ENCODE measurements around the gene CDH10. TPM values are rescaled to one million over a fixed set of nuclear protein-coding genes. Genes with fewer than 3 reads are reported as not detected.

Gene CDH10
- total and polyA plus RNA-seq, 2 of the 13 experiments (the other 11 are each of a cell fraction or from before 2014, with no cell fraction given), result 0.01 to 0.04 TPM

DNA sequence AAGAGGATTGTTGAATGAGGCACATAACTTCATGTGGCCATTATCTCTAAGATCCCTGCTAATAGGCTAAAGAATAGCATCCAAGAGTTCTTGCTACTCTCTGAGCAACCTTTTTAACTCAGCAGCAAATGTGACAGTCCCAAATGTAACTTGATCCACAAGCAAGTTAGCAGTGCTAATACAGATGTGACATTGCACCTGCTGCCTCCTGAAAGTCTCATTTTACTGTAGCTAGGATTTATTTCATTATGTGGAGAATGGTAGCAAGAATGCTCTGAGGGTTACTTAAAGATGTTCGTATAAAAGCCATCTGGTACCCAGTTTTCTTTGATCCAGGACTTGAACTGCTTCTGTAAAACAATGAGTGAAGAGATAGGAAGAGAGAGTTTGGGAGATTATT, 45.8 kb downstream of the CDH10 start:
- Histone ChIP-seq H3K4me1 (ENCODE audit: insufficient read depth, low read length) (no peaks in the 10 kb centered on the region), H3K36me3 (replicated peaks in 1 of 2; ENCODE audit: control insufficient read depth in 1 of 2, insufficient read depth in 2 of 2, low read length in 2 of 2) (no peaks in the 10 kb centered on the region), H3K79me2 (ENCODE audit: insufficient read depth, low read length) (no peaks in the 10 kb centered on the region), H4K20me1 (ENCODE audit: insufficient read depth, low read length) (no peaks in the 10 kb centered on the region), H2AFZ (ENCODE audit: low read length) (no peak overlapping the region), H3K9me3 (ENCODE audit: low read length) (no peaks in the 10 kb centered on the region), H3K27ac (ENCODE audit: extremely low read length, insufficient read depth, low read length) (no peak overlapping the region), H3K4me2 (ENCODE audit: low read depth, low read length) (no peak overlapping the region), H3K27me3 (ENCODE audit: control insufficient read depth in 1 of 2, insufficient read depth in 2 of 2, low read length in 2 of 2) (no peaks in the 10 kb centered on the region), H3K4me3 (replicated peaks in 1 of 3; ENCODE audit: insufficient read depth in 1 of 3, low read depth in 2 of 3, low read length in 3 of 3) (no peak overlapping the region), H3K9ac (ENCODE audit: insufficient read depth, low read depth, low read length) (no peak overlapping the region)
- intact Hi-C loops (cut with micrococcal nuclease; ENCODE audit: unreplicated experiment), result no loop called here
- ChIA-PET CTCF (ENCODE audit: low intra/inter-chr PET ratio, low total read pairs) (no interaction called here), POLR2A (no interaction called here)
- no TSS peak for BruUV-seq (replicated peaks)
- in situ Hi-C loops (cut with HindIII; ENCODE audit: extremely low pct_ligation_motif_present, low pct_unique_long_range_greater_than_20kb), result no loop called here
- FAIRE-seq (no peak), DNase-seq (ENCODE audit: low spot score) (no peak), ATAC-seq (no peak)
- 0% methylated on average over 1 of the region's 1 CpG for WGBS (ENCODE audit: low lambda C conversion rate)
- no peak for TF ChIP-seq HNRNPL (IDR thresholded peaks at IDR 0.05; ENCODE audit: low read depth, low read length)
- TF ChIP-seq, protein P1, sequence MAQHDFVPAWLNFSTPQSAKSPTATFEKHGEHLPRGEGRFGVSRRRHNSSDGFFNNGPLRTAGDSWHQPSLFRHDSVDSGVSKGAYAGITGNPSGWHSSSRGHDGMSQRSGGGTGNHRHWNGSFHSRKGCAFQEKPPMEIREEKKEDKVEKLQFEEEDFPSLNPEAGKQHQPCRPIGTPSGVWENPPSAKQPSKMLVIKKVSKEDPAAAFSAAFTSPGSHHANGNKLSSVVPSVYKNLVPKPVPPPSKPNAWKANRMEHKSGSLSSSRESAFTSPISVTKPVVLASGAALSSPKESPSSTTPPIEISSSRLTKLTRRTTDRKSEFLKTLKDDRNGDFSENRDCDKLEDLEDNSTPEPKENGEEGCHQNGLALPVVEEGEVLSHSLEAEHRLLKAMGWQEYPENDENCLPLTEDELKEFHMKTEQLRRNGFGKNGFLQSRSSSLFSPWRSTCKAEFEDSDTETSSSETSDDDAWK (CRISPR knock-in tag; IDR thresholded peaks at IDR 0.05), result no peak
- no peak for TF ChIP-seq SMC3 (IDR thresholded peaks at IDR 0.05; ENCODE audit: low read length)
- no peak for TF ChIP-seq ZNF747 (CRISPR knock-in tag; IDR thresholded peaks at IDR 0.05; ENCODE audit: borderline replicate concordance)
- TF ChIP-seq ZNF124 (CRISPR knock-in tag; IDR thresholded peaks at IDR 0.05), result no peak
- no peak for TF ChIP-seq KDM3A (CRISPR knock-in tag; IDR thresholded peaks at IDR 0.05; ENCODE audit: low read depth)
- no peak for TF ChIP-seq KLF6 (CRISPR knock-in tag; IDR thresholded peaks at IDR 0.05)
- no peak for TF ChIP-seq MTF2 (CRISPR knock-in tag; IDR thresholded peaks at IDR 0.05; ENCODE audit: borderline replicate concordance)
- no peak for TF ChIP-seq ZNF766 (CRISPR knock-in tag; IDR thresholded peaks at IDR 0.05; ENCODE audit: borderline replicate concordance)
- TF ChIP-seq, protein P2, sequence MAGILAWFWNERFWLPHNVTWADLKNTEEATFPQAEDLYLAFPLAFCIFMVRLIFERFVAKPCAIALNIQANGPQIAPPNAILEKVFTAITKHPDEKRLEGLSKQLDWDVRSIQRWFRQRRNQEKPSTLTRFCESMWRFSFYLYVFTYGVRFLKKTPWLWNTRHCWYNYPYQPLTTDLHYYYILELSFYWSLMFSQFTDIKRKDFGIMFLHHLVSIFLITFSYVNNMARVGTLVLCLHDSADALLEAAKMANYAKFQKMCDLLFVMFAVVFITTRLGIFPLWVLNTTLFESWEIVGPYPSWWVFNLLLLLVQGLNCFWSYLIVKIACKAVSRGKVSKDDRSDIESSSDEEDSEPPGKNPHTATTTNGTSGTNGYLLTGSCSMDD (CRISPR knock-in tag; IDR thresholded peaks at IDR 0.05), result no peak
- TF ChIP-seq, protein P3, sequence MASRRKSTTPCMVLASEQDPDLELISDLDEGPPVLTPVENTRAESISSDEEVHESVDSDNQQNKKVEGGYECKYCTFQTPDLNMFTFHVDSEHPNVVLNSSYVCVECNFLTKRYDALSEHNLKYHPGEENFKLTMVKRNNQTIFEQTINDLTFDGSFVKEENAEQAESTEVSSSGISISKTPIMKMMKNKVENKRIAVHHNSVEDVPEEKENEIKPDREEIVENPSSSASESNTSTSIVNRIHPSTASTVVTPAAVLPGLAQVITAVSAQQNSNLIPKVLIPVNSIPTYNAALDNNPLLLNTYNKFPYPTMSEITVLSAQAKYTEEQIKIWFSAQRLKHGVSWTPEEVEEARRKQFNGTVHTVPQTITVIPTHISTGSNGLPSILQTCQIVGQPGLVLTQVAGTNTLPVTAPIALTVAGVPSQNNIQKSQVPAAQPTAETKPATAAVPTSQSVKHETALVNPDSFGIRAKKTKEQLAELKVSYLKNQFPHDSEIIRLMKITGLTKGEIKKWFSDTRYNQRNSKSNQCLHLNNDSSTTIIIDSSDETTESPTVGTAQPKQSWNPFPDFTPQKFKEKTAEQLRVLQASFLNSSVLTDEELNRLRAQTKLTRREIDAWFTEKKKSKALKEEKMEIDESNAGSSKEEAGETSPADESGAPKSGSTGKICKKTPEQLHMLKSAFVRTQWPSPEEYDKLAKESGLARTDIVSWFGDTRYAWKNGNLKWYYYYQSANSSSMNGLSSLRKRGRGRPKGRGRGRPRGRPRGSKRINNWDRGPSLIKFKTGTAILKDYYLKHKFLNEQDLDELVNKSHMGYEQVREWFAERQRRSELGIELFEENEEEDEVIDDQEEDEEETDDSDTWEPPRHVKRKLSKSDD (CRISPR knock-in tag; IDR thresholded peaks at IDR 0.05; ENCODE audit: low read depth), result no peak
- TF ChIP-seq, protein P4, sequence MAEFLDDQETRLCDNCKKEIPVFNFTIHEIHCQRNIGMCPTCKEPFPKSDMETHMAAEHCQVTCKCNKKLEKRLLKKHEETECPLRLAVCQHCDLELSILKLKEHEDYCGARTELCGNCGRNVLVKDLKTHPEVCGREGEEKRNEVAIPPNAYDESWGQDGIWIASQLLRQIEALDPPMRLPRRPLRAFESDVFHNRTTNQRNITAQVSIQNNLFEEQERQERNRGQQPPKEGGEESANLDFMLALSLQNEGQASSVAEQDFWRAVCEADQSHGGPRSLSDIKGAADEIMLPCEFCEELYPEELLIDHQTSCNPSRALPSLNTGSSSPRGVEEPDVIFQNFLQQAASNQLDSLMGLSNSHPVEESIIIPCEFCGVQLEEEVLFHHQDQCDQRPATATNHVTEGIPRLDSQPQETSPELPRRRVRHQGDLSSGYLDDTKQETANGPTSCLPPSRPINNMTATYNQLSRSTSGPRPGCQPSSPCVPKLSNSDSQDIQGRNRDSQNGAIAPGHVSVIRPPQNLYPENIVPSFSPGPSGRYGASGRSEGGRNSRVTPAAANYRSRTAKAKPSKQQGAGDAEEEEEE (CRISPR knock-in tag; IDR thresholded peaks at IDR 0.05; ENCODE audit: borderline replicate concordance), result no peak
- no peak for TF ChIP-seq PPARG (CRISPR knock-in tag; conservative IDR thresholded peaks at IDR 0.05)
- TF ChIP-seq, protein P5, sequence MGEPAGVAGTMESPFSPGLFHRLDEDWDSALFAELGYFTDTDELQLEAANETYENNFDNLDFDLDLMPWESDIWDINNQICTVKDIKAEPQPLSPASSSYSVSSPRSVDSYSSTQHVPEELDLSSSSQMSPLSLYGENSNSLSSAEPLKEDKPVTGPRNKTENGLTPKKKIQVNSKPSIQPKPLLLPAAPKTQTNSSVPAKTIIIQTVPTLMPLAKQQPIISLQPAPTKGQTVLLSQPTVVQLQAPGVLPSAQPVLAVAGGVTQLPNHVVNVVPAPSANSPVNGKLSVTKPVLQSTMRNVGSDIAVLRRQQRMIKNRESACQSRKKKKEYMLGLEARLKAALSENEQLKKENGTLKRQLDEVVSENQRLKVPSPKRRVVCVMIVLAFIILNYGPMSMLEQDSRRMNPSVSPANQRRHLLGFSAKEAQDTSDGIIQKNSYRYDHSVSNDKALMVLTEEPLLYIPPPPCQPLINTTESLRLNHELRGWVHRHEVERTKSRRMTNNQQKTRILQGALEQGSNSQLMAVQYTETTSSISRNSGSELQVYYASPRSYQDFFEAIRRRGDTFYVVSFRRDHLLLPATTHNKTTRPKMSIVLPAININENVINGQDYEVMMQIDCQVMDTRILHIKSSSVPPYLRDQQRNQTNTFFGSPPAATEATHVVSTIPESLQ (CRISPR knock-in tag; conservative IDR thresholded peaks at IDR 0.05), result no peak
- TF ChIP-seq, protein P6, sequence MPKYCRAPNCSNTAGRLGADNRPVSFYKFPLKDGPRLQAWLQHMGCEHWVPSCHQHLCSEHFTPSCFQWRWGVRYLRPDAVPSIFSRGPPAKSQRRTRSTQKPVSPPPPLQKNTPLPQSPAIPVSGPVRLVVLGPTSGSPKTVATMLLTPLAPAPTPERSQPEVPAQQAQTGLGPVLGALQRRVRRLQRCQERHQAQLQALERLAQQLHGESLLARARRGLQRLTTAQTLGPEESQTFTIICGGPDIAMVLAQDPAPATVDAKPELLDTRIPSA (CRISPR knock-in tag; IDR thresholded peaks at IDR 0.05; ENCODE audit: borderline replicate concordance), result no peak
- TF ChIP-seq RFXAP (CRISPR knock-in tag; IDR thresholded peaks at IDR 0.05; ENCODE audit: borderline replicate concordance), result no peak

Measured in HepG2 (cell line).